Hindlimb muscle (tissue), 1 donor: ENCODE data around the gene ERCC1. TPM values are rescaled to one million over a fixed set of nuclear protein-coding genes. Genes with fewer than 3 reads are reported as not detected.

Experiments used
- DNase-seq: peaks from one replicate; pipeline ENCODE4 v3.0.0-alpha.2; 2013
- polyA plus RNA-seq: library from polyadenylated mRNA; unstranded; fragments of 120-200 nt; gene quantifications from one replicate; pipeline ENCODE4 v1.2.1, GENCODE V29; 2013; ENCODE audit not compliant: insufficient read length

ERCC1 gene
- polyA plus RNA-seq, 1 donor: 85.9 TPM

- no peak for DNase-seq
Measured at GRCh38 chr19:45362291-45362690, 61.4 kb downstream of the ERCC1 start.

GRCh38 chr19:45361608-45362007 is 62.1 kb downstream of the ERCC1 start:
- no peak for DNase-seq

- no peak for DNase-seq
Measured at GRCh38 chr19:45358213-45358792, 65.4 kb downstream of the ERCC1 start.

GRCh38 chr19:45357445-45357783 is 66.3 kb downstream of the ERCC1 start:
- no peak for DNase-seq

Other genes starting within 250 kb of the ERCC1 start
- 24.0 TPM for gene TRAPPC6A, start 245.7 kb downstream of the ERCC1 start, polyA plus RNA-seq
- 7.6 TPM for gene BLOC1S3, start 245.1 kb downstream of the ERCC1 start, polyA plus RNA-seq
- gene EXOC3L2, start 178.5 kb downstream of the ERCC1 start, polyA plus RNA-seq: 3.0 TPM
- 39.1 TPM for gene MARK4, start 172.6 kb downstream of the ERCC1 start, polyA plus RNA-seq
- 4,137 TPM for gene CKM, start 101.0 kb downstream of the ERCC1 start, polyA plus RNA-seq
- 0.41 TPM for gene KLC3, start 83.2 kb downstream of the ERCC1 start, polyA plus RNA-seq
- 15.4 TPM for gene ERCC2, start 53.3 kb downstream of the ERCC1 start, polyA plus RNA-seq
- gene PPP1R13L, start 18.8 kb downstream of the ERCC1 start, polyA plus RNA-seq: 5.8 TPM
- 8.5 TPM for gene POLR1G, start 17.3 kb downstream of the ERCC1 start, polyA plus RNA-seq
- gene FOSB, start 44.1 kb upstream of the ERCC1 start, polyA plus RNA-seq: 49.7 TPM
- gene RTN2, start 73.1 kb upstream of the ERCC1 start, polyA plus RNA-seq: 165 TPM
- 1.4 TPM for gene PPM1N, start 74.5 kb upstream of the ERCC1 start, polyA plus RNA-seq
- 54.4 TPM for gene VASP, start 83.6 kb upstream of the ERCC1 start, polyA plus RNA-seq
- gene OPA3, start 160.9 kb upstream of the ERCC1 start, polyA plus RNA-seq: 7.0 TPM
- gene GPR4, start 178.3 kb upstream of the ERCC1 start, polyA plus RNA-seq: 4.9 TPM
- 13.1 TPM for gene EML2, start 215.5 kb upstream of the ERCC1 start, polyA plus RNA-seq
- gene GIPR, start 244.3 kb upstream of the ERCC1 start, polyA plus RNA-seq: 1.7 TPM